CD4-positive, alpha-beta T cell (primary cell): Measurements from ENCODE around the gene ACVR1. TPM values are rescaled to one million over a fixed set of nuclear protein-coding genes. Genes with fewer than 3 reads are reported as not detected.

Experiments
- ATAC-seq: fragments of 200-7000 bp; cut with Tn5 transposase; one replicate; pipeline ENCODE4 v1.10.0; 2022; ENCODE audit warnings: mild to moderate bottlenecking; ENCODE audit not compliant: poor library complexity
- CTCF ChIA-PET: fragments of 350-600 bp; sonication (Branson Sonifier 250); formaldehyde crosslinking; loops from one replicate; lab custom pipeline; 2021; ENCODE audit warnings: antibody characterized with exemption, inconsistent platforms; lab: Charles Lee
- POLR2A ChIA-PET: fragments of 350-600 bp; sonication (Branson Sonifier 250); formaldehyde crosslinking; loops from one replicate; lab custom pipeline; 2021; ENCODE audit warnings: antibody characterized with exemption, inconsistent platforms; lab: Charles Lee
- DNase-seq, 14 experiments: peaks; one replicate each; pipeline ENCODE4 v3.0.0-alpha.2; 2013 to 2020; ENCODE audit warnings: mixed read lengths in 2 of 14
- H3K27ac ChIP-seq, 2 donors: one replicate each; pipeline versions ENCODE4 v1.5.1 to v1.7.0; 2013; ENCODE audit warnings: low read length in 2 of 2, low read depth in 1 of 2, mild to moderate bottlenecking in 1 of 2
- H3K27me3 ChIP-seq, 2 experiments: 1 replicate in 1 of 2; 2 replicates in 1 of 2; pipeline versions ENCODE4 v1.6.1 to v1.7.0; 2013; ENCODE audit warnings: low read length in 2 of 2, control low read depth in 1 of 2, mild to moderate bottlenecking in 1 of 2, moderate library complexity in 1 of 2; ENCODE audit not compliant: insufficient read depth in 2 of 2, control insufficient read depth in 1 of 2
- H3K36me3 ChIP-seq: one replicate; pipeline ENCODE4 v1.6.1; 2013; ENCODE audit warnings: low read length, control low read depth; ENCODE audit not compliant: insufficient read depth
- H3K4me1 ChIP-seq: one replicate; pipeline ENCODE4 v1.6.1; 2013; ENCODE audit warnings: low read length, control low read depth; ENCODE audit not compliant: insufficient read depth
- H3K4me3 ChIP-seq: one replicate; pipeline ENCODE4 v1.5.1; 2013; ENCODE audit warnings: mild to moderate bottlenecking, low read length, moderate library complexity
- H3K9me3 ChIP-seq, 2 experiments: 1 replicate in 1 of 2; 2 replicates in 1 of 2; pipeline versions ENCODE4 v1.6.1 to v1.7.0; 2013; ENCODE audit warnings: low read length in 2 of 2, mild to moderate bottlenecking in 2 of 2, control low read depth in 1 of 2, moderate library complexity in 1 of 2; ENCODE audit not compliant: control insufficient read depth in 1 of 2, insufficient read depth in 1 of 2
- H3K27ac Mint-ChIP-seq: one replicate; pipeline ENCODE4 v1.8.0; 2020; ENCODE audit warnings: mixed read lengths
- H3K27me3 Mint-ChIP-seq: one replicate; pipeline ENCODE4 v1.8.0; 2021; ENCODE audit warnings: mixed read lengths
- H3K36me3 Mint-ChIP-seq: one replicate; pipeline ENCODE4 v1.8.0; 2021; ENCODE audit warnings: low read depth, mixed read lengths
- H3K4me1 Mint-ChIP-seq: one replicate; pipeline ENCODE4 v1.8.0; 2021; ENCODE audit warnings: low read depth, mixed read lengths
- H3K4me3 Mint-ChIP-seq: one replicate; pipeline ENCODE4 v1.8.0; 2020; ENCODE audit warnings: mild to moderate bottlenecking, mixed read lengths
- H3K9me3 Mint-ChIP-seq: one replicate; pipeline ENCODE4 v1.8.0; 2020; ENCODE audit warnings: mixed read lengths
- intact Hi-C, 2 experiments: fragments of 100-400 bp; cut with DNase I in 1 of 2; cut with micrococcal nuclease in 1 of 2; formaldehyde crosslinking; loops; one replicate each; pipeline versions ENCODE4 v1.15.1 to v1.9.0; 2023 to 2025; cut with DNase I, micrococcal nuclease
- total RNA-seq, 174 experiments: library from RNA in 2 of 174; stranded (reverse) in 2 of 174; gene quantifications; one replicate each; pipeline ENCODE4 v1.2.3 and lab custom pipeline; 2021 to 2026
- TF ChIP-seq, protein P1 (sequence below): fragments of 200-600 bp; IDR thresholded peaks from one replicate; pipeline ENCODE4 v1.8.0; 2022; ENCODE audit warnings: antibody characterized with exemption, mild to moderate bottlenecking

Gene ACVR1
- total RNA-seq, 2 experiments from 2014 or later: 14.3 to 16.7 TPM

DNA sequence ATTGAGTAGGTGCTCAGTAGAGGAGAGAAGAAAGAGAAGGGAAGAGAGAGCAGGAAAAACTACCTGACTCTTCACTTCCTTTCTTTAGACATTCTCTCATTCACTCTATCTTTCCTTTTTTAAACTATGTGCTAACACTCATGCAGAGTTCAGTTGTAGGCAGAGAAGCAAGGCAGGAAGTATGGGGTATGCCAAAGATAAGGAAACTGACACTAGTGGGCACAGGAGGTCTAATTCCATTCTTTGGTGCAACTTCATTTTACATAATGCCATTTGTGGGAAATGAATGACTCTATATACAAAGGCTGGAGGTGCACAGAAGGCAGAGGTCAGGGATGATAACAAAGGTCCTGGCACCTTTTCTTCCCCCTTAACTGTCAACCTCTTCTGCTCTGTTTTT is 35.1 kb upstream of the ACVR1 start:
- DNase-seq: no peak
- Mint-ChIP-seq H3K36me3 (no peaks in the 10 kb centered on the region), H3K27ac (no peak overlapping the region), H3K4me3 (no peak overlapping the region), H3K27me3 (no peaks in the 10 kb centered on the region), H3K4me1 (no peaks in the 10 kb centered on the region), H3K9me3 (no peaks in the 10 kb centered on the region)
- intact Hi-C loops: no loop called here
- POLR2A ChIA-PET: no interaction called here
- H3K4me1 ChIP-seq: no peaks in the 10 kb centered on the region
- TF ChIP-seq, protein P1, sequence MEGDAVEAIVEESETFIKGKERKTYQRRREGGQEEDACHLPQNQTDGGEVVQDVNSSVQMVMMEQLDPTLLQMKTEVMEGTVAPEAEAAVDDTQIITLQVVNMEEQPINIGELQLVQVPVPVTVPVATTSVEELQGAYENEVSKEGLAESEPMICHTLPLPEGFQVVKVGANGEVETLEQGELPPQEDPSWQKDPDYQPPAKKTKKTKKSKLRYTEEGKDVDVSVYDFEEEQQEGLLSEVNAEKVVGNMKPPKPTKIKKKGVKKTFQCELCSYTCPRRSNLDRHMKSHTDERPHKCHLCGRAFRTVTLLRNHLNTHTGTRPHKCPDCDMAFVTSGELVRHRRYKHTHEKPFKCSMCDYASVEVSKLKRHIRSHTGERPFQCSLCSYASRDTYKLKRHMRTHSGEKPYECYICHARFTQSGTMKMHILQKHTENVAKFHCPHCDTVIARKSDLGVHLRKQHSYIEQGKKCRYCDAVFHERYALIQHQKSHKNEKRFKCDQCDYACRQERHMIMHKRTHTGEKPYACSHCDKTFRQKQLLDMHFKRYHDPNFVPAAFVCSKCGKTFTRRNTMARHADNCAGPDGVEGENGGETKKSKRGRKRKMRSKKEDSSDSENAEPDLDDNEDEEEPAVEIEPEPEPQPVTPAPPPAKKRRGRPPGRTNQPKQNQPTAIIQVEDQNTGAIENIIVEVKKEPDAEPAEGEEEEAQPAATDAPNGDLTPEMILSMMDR: no peak
- CTCF ChIA-PET: no interaction called here
- H3K4me3 ChIP-seq: no peak overlapping the region
- H3K27me3 ChIP-seq: no peaks in the 10 kb centered on the region
- no peaks in the 10 kb centered on the region for H3K9me3 ChIP-seq
- H3K27ac ChIP-seq: no peak overlapping the region
- H3K36me3 ChIP-seq: no peaks in the 10 kb centered on the region
- no peak for ATAC-seq

DNA sequence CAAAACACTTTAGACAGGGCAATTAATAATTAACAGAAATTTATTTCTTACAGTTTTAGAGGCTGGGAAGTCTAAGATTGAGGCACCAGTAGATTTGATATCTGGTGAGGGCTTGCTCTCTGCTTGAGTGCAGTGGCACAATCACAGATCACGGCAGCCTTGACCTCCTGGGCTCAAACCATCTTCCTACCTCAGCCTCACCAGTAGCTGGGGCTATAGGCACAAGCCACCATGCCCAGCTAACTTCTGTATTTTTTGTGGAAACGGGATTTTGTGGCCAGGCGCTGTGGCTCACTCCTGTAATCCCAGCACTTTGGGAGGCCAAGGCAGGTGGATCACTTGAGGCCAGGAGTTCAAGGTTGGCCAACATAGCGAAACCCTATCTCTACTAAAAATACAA is 29.0 kb upstream of the ACVR1 start:
- CTCF ChIA-PET: no interaction called here
- no peak overlapping the region for H3K4me3 Mint-ChIP-seq
- no peaks in the 10 kb centered on the region for H3K9me3 Mint-ChIP-seq
- Histone ChIP-seq H3K4me1 (peaks cover 13% of the 10 kb centered on the region), H3K27ac (no peak overlapping the region), H3K27me3 (no peaks in the 10 kb centered on the region), H3K36me3 (no peaks in the 10 kb centered on the region), H3K9me3 (no peaks in the 10 kb centered on the region), H3K4me3 (no peak overlapping the region)
- ATAC-seq: no peak
- no peak overlapping the region for H3K27ac Mint-ChIP-seq
- H3K27me3 Mint-ChIP-seq: no peaks in the 10 kb centered on the region
- H3K36me3 Mint-ChIP-seq: no peaks in the 10 kb centered on the region
- intact Hi-C loops: loop anchor here in 1 of 2 experiments (10.0 kb wide), 1 partner anchor 410 kb away; no protein-coding TSS in a partner anchor
- H3K4me1 Mint-ChIP-seq: peaks cover 16% of the 10 kb centered on the region
- POLR2A ChIA-PET: interaction anchor here (0.7 kb wide), 1 partner anchor 55 kb away, joined by 3 read pairs; no protein-coding TSS in a partner anchor
- TF ChIP-seq, protein P1: no peak
- no peak for DNase-seq

DNA sequence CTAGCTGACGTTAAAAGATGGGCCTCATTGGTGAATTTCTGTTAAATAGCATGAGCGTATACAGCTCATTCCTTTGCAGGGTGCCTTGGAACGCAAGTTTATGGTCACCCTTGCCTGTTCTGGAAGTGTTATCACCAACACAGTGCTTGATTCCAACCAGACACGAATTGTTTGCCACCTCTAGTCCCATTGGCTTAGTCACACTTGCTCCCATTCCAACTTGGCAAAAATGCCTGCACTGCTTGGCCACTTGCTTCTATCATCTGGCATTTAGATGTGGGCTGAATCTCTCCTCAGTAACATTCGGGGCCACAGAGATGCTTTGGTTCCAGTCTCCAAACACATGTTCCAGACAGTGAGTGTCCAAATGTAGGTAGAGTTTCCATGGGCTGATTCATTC is 27.5 kb upstream of the ACVR1 start:
- no peak for ATAC-seq

More for the DNA sequence above, 27.5 kb upstream of the ACVR1 start:
- H3K4me3 ChIP-seq: no peak overlapping the region
- H3K27ac ChIP-seq: no peak overlapping the region
- H3K9me3 ChIP-seq: no peaks in the 10 kb centered on the region
- Mint-ChIP-seq H3K36me3 (no peaks in the 10 kb centered on the region), H3K27ac (no peak overlapping the region), H3K27me3 (no peaks in the 10 kb centered on the region), H3K4me1 (peaks cover 31% of the 10 kb centered on the region), H3K9me3 (no peaks in the 10 kb centered on the region), H3K4me3 (no peak overlapping the region)
- intact Hi-C loops: loop anchor here in 1 of 2 experiments (5.0 to 10.0 kb wide), 3 partner anchors 36 to 409 kb away; no protein-coding TSS in a partner anchor
- no peak for DNase-seq
- H3K4me1 ChIP-seq: peaks cover 25% of the 10 kb centered on the region
- no peaks in the 10 kb centered on the region for H3K27me3 ChIP-seq
- POLR2A ChIA-PET: no interaction called here
- CTCF ChIA-PET: interaction anchor here (1.2 kb wide), 1 partner anchor 43 kb away, joined by 3 read pairs; no protein-coding TSS in a partner anchor
- TF ChIP-seq, protein P1: no peak
- no peaks in the 10 kb centered on the region for H3K36me3 ChIP-seq
